ENCODE measurements around the gene MYCT1.
"Not testable (repeated sequence)": the region's sequence is repeated elsewhere in the genome, so short reads cannot be mapped to it uniquely, and the experiment has no call there.

The MYCT1 gene

DNA sequence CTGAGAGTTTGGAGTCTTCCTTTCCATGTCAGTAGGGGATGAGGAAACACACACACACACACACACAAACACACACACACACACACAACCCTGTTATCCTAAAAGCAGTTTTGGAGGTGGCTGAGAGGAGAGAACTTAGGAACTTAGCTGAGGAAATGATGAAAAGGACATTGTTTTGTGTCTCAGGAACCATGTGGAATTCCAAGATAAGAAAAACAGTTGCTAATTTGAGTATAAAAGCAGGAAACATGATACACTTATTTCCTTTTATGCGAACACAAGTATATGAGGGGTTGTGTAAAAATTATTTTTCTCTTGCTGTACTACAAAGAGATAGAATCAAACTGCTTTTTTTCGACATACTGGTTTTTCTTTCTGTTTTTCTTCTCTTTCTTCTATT lies at the start of gene MYCT1:
Gene MYCT1 (plus strand): TSS at position 264 of the 400 bp plus-strand sequence. CDS start 6 bp downstream, at position 270.
- no peak for DNase-seq

DNA sequence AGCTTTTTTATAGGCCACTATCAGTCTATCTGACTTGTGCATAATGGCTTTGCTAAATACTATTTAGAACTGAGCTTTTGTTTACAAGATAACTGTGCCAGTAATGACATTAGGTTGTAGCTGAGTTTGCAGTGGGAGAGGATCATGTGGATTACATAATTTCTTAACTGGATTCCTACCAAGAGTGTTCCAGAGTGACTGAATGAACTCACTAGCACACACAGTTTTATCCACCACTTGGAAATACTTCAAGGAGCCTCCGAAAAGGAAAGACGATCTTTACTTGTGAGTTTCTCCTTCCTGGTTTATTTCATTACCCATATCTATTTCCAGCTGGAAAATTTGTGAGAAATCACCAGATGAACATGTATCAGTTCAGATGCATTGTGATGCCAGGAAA lies 49.6 kb upstream of the MYCT1 start:
- DNase-seq: no peak

DNA sequence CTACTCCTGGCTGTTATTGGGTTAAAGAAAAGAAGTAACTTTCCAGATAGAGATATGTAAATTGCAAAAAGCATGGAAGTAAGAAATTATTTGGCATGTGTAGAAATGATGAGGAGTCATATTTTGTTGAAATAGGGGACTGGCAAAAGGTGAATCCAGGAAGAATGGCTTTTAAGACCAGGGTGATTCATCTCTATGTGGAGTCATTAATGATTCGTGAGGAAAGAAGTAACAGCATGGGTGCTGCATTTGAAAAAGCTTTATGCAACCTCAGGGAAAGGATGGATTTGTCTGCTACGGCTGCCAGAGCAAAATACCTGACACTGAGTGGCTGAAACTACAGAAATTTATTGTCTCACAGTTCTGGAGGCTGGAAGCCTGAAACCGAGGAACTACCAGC lies 45.7 kb upstream of the MYCT1 start:
- DNase-seq: no peak

DNA sequence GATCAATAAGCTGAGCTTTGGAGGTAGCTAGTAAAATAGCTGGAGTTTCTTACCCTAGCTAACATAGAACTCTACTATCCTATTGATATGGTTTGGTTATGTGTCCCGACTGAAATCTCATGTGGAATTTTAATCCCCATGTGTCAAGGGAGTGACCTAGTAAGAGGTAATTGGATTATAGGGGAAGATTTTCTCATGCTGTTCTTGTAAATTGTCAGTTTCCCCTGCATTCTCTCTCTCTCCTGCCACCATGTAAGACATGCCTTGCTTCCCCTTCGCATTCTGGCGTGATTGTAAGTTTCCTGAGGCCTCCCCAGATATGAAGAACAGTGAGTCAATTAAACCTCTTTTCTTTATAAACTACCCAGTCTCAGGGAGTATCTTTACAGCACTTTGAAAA lies 35.9 kb upstream of the MYCT1 start:
- no peak for DNase-seq

- no peak for DNase-seq
Observed at GRCh38 chr6:152669895-152670294, 27.8 kb upstream of the MYCT1 start.

- DNase-seq: no peak
Observed at GRCh38 chr6:152671171-152671570, 26.5 kb upstream of the MYCT1 start.

DNA sequence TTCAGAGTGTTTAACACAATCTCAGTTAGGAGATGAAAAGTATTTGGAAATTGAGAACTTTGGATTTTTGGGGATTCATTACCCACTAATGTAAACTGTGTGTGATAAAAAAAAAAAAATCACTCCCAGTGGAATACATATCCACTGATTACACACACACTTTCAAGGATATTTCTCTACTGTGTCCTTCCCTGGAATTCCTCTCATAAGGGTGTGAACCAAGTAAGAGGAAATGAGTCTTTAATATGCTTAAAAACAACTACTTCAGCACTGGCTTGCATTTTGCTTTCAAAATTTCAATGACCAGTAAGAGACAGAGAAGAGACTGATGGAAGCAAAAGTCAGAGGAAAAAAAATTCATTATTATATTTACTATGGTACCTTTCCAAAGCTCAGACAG lies 24.5 kb upstream of the MYCT1 start:
- DNase-seq: no peak

- DNase-seq: no peak
Observed at GRCh38 chr6:152680151-152680550, 17.5 kb upstream of the MYCT1 start.

DNA sequence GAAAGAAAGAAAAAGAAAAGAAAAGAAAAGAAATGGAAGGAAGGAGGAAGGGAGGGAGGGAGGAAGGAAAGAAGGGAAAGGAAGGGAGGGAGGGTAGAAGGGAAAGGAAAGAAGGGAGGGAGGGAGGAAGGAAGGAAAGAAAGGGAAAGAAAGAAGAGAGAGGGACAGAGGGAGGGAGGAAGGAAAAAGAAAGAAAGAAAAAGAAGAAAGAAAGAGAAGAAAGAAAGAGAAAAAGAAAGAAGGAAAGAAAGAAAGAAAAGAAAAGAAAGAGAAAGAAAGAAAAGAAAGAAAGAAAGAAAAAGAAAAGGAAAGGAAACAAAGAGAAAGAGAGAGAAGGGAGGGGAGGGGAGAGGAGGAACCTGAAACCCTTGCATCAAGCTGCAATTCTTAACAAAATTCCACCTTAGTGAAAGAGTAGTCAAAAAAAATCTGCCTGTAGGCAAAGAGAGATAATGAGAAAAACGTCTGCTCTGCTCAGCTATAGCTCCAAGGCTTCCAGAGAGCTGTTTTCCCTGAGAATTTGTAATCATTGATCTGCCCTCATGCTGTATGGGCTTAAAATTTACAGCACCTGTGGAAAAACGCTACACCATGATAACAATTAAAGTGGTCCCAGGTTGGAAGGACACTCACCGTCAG lies 16.7 kb upstream of the MYCT1 start:
- DNase-seq: no peak

GRCh38 chr6:152682141-152682540 lies 15.6 kb upstream of the MYCT1 start:
- DNase-seq: no peak

GRCh38 chr6:152682935-152683334 lies 14.8 kb upstream of the MYCT1 start:
- not testable (repeated sequence) for DNase-seq

DNA sequence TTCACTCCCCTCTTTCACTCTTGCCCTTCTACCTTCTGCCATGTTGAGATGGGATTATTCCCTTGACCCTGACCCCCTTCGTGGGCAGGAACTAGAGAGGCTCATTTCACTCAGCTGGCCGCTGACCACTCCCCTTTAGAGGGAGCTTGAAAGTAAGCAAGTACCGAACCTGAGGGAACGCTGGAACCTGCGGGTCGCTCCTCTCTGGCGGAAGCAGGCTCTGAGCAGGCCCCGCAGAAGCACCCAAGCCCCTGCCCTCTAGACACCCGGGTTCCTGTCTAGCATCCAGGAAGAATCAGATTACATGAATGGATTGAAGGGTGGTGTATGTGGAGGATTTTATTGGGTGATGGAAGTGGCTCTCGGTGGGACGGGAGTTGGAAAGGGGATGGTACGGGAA lies 11.9 kb upstream of the MYCT1 start:
- no peak for DNase-seq

- no peak for DNase-seq
Observed at GRCh38 chr6:152695372-152696045, 2.2 kb upstream of the MYCT1 start.

GRCh38 chr6:152696522-152696921 lies 1.2 kb upstream of the MYCT1 start:
- DNase-seq: no peak

DNA sequence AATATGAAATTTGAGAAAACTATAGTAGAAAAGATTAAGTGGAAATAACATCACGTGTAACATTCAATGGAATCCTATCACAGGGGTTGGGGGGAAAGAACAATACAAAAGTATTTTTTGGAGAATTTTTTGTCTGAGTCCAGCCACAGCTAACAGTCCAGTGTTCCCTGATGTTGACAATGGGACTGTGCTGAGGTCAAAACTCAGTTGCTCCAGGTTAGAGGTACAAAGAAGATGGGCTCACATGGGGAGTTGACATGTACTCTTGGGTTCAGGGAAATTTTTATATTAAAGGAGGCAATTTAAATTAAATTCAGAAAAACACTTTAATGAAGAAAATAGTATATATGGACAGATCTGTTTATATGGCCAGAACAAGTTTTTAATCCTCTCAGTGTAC lies 995 bp downstream of the MYCT1 start:
- no peak for DNase-seq

GRCh38 chr6:152700427-152700826 lies 2.7 kb downstream of the MYCT1 start:
- DNase-seq: no peak

- no peak for DNase-seq
Observed at GRCh38 chr6:152701081-152701862, 3.6 kb downstream of the MYCT1 start.

DNA sequence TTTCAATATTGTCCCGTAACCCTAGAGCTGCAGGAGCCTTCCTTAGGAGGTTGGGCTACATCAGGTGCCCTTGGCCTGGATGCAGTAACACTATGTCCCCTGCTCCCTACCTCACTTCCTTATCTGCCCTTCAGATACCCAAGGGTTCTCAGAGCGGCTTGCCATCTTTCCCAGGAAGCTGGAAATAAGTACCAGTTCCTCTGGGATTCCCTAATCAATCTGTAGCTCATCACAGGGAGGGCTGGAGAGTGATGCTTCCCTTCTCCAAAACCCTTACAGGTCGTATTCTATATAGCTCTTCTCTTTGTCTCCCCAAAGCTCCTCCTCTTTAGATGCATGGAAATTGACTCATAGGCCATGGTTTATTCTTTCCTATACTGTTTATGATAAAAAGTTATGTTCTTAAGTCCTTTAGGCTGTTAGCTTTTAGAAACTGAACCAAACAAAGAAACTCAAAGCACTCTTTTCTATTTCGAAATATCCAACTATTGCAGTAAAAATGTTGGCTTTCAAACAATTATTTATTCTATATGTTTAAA lies 4.2 kb downstream of the MYCT1 start:
- no peak for DNase-seq

GRCh38 chr6:152703750-152704149 lies 6.1 kb downstream of the MYCT1 start:
- DNase-seq: not testable (repeated sequence)

DNA sequence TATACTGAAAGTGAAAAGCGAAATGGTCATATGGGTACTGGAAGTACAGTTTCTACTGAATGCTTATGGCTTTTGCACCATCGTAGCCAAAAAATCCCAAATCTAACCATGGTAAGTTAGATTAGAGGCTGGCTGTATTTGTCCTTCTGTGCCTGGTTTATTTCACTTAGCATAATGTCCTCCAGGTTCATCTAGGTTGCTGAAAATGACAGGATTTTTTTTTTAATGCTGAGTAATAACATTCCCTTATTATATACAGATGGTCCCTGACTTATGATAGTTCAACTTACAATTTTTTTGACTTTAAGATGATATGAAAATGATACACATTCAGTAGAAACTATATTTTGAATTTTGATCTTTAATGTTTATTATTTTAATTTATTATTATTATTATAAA lies 7.6 kb downstream of the MYCT1 start:
- DNase-seq: no peak

GRCh38 chr6:152716322-152716721 lies 18.6 kb downstream of the MYCT1 start:
- no peak for DNase-seq

GRCh38 chr6:152720974-152721373 lies 23.3 kb downstream of the MYCT1 start:
- DNase-seq: no peak
